Esophagus muscularis mucosa (tissue), 4 donors: ENCODE data around the gene USP47. TPM values are rescaled to one million over a fixed set of nuclear protein-coding genes. Genes with fewer than 3 reads are reported as not detected.

Source experiments
- DNase-seq: peaks from one replicate; pipeline ENCODE4 v3.0.0-alpha.2; 2017; ENCODE audit errors: extremely low spot score
- H3K27ac ChIP-seq, 4 donors: fragments of 200-600 bp; sonication (generic); replicated peaks in 1 of 4; 1 replicate in 3 of 4; 2 replicates in 1 of 4; pipeline ENCODE4 v1.5.1; 2016 to 2019; ENCODE audit warnings: mild to moderate bottlenecking in 1 of 4
- H3K27me3 ChIP-seq, 4 donors: fragments of 200-600 bp; sonication (generic); one replicate each; pipeline versions ENCODE4 v1.5.1 to v1.6.0; 2016 to 2019
- H3K36me3 ChIP-seq, 4 donors: fragments of 200-600 bp; sonication (generic); one replicate each; pipeline ENCODE4 v1.5.1; 2016 to 2019
- H3K4me1 ChIP-seq, 4 donors: fragments of 200-600 bp; sonication (generic); one replicate each; pipeline ENCODE4 v1.5.1; 2016 to 2019
- H3K4me3 ChIP-seq, 4 donors: fragments of 200-600 bp; sonication (generic); 1 replicate in 2 of 4; 2 replicates in 2 of 4; pipeline ENCODE4 v1.5.1; 2016 to 2019; ENCODE audit warnings: mild to moderate bottlenecking in 4 of 4, moderate library complexity in 1 of 4
- H3K9me3 ChIP-seq, 4 donors: fragments of 200-600 bp; sonication (generic); 1 replicate in 3 of 4; 2 replicates in 1 of 4; pipeline ENCODE4 v1.5.1; 2016 to 2019
- CTCF ChIP-seq, 3 experiments: fragments of 200-600 bp in 2 of 3; fragments of 450-650 bp in 1 of 3; sonication (generic) in 2 of 3; IDR thresholded peaks; one replicate each; pipeline ENCODE4 v1.5.1; 2017 to 2019; ENCODE audit warnings: antibody characterized with exemption in 3 of 3, mild to moderate bottlenecking in 2 of 3, moderate library complexity in 1 of 3
- EP300 ChIP-seq: sonication (generic); formaldehyde crosslinking; IDR thresholded peaks from one replicate; pipeline ENCODE4 v1.6.1; 2017; ENCODE audit warnings: antibody characterized with exemption
- POLR2A ChIP-seq: fragments of 450-650 bp; IDR thresholded peaks from one replicate; pipeline ENCODE4 v1.6.1; 2017; ENCODE audit warnings: antibody characterized with exemption, moderate library complexity, mild to moderate bottlenecking, low read depth
- POLR2AphosphoS5 ChIP-seq, 2 donors: sonication (generic); formaldehyde crosslinking; IDR thresholded peaks; one replicate each; pipeline ENCODE4 v1.6.1; 2017; ENCODE audit warnings: antibody characterized with exemption in 2 of 2
- WGBS: methylation state at CpG from one replicate; pipeline ENCODE4 v1.1.5; 2018; 5-methylcytosine and 5-hydroxymethylcytosine counted together
- intact Hi-C: fragments of 100-400 bp; cut with DNase I; formaldehyde crosslinking; loops from one replicate; pipeline ENCODE4 v1.15.1; 2023
- total RNA-seq, 4 donors: library from RNA; depleted of rRNA; stranded (reverse); fragments of >200 nt; gene quantifications; one replicate each; pipeline versions ENCODE4 v1.1.0 to v1.2.1, GENCODE V29; 2016

Gene USP47
- total RNA-seq, 4 donors from 2014 or later, result 86.2 to 112 (median 96.5) TPM

- DNase-seq, result no peak
- H3K27ac ChIP-seq, result no peak overlapping the region
- H3K4me3 ChIP-seq, result no peak overlapping the region
- intact Hi-C loops, result no loop called here
- peaks cover 0 to 30% (median 24%) of the 10 kb centered on the region in 4 donors for H3K36me3 ChIP-seq
- no peaks in the 10 kb centered on the region for H3K9me3 ChIP-seq
- TF ChIP-seq EP300, result no peak
- TF ChIP-seq CTCF (IDR thresholded peaks at IDR 0.05), result no peak
- no peak for TF ChIP-seq POLR2A
- no peak for TF ChIP-seq POLR2AphosphoS5 (IDR thresholded peaks at IDR 0.05)
- WGBS, result 56% methylated on average over 7 of the region's 7 CpGs
- no peaks in the 10 kb centered on the region for H3K27me3 ChIP-seq
- peaks cover 35 to 51% (median 43%) of the 10 kb centered on the region in 4 donors for H3K4me1 ChIP-seq
These were observed 121.3 kb downstream of the USP47 start for GRCh38 chr11:11963067-11963466.

GRCh38 chr11:11963842-11964773, 122.3 kb downstream of the USP47 start:
- intact Hi-C loops, result no loop called here
- peaks cover 43 to 60% (median 53%) of the 10 kb centered on the region in 4 donors for H3K4me1 ChIP-seq
- WGBS, result 83% methylated on average over 9 of the region's 15 CpGs
- no peaks in the 10 kb centered on the region for H3K27me3 ChIP-seq
- TF ChIP-seq POLR2A (no peak), POLR2AphosphoS5 (IDR thresholded peaks at IDR 0.05) (no peak), CTCF (IDR thresholded peaks at IDR 0.05) (no peak), EP300 (no peak)
- no peaks in the 10 kb centered on the region for H3K9me3 ChIP-seq
- H3K27ac ChIP-seq, result no peak overlapping the region
- H3K36me3 ChIP-seq, result peaks cover 0 to 22% (median 20%) of the 10 kb centered on the region in 4 donors
- no peak overlapping the region for H3K4me3 ChIP-seq
- no peak for DNase-seq

- Histone ChIP-seq H3K4me3 (no peak overlapping the region), H3K27me3 (no peaks in the 10 kb centered on the region), H3K9me3 (no peaks in the 10 kb centered on the region), H3K27ac (no peak overlapping the region), H3K36me3 (peaks cover 0 to 22% (median 20%) of the 10 kb centered on the region in 4 donors), H3K4me1 (peaks cover 48 to 65% (median 58%) of the 10 kb centered on the region in 4 donors)
- TF ChIP-seq POLR2A (no peak), CTCF (IDR thresholded peaks at IDR 0.05) (no peak), POLR2AphosphoS5 (IDR thresholded peaks at IDR 0.05) (no peak), EP300 (no peak)
- 96% methylated on average over 4 of the region's 5 CpGs for WGBS
- no peak for DNase-seq
- intact Hi-C loops, result no loop called here
These were observed 123.0 kb downstream of the USP47 start for GRCh38 chr11:11964774-11965150.

DNA sequence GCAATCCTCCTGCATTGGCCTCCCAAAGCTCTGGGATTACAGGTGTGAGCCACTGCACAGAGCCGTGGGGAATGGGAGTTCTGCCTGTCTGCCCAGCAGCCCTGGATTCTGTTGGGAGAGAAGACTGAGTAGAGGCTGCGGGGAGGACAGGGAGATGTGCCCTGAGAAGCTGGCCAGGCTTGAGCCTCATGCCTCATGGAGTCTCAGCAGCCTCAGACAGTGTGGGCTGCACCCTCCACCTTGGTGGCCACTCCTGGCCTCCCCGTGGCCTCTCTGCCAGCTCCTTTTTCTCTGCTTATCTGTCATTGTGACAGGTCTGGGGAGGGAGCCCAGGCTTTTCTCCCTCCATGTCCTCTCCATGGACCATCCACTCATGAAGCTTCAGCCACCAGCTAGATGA, 123.4 kb downstream of the USP47 start:
- intact Hi-C loops, result no loop called here
- DNase-seq, result no peak

More for the DNA sequence above, 123.4 kb downstream of the USP47 start:
- H3K27me3 ChIP-seq, result no peaks in the 10 kb centered on the region
- TF ChIP-seq POLR2A (no peak), POLR2AphosphoS5 (IDR thresholded peaks at IDR 0.05) (no peak), EP300 (no peak), CTCF (IDR thresholded peaks at IDR 0.05) (no peak)
- H3K4me3 ChIP-seq, result no peak overlapping the region
- H3K27ac ChIP-seq, result no peak overlapping the region
- H3K36me3 ChIP-seq, result peaks cover 0 to 22% (median 20%) of the 10 kb centered on the region in 4 donors
- 55% methylated on average over 3 of the region's 3 CpGs for WGBS
- H3K4me1 ChIP-seq, result peaks cover 50 to 69% (median 59%) of the 10 kb centered on the region in 4 donors
- no peaks in the 10 kb centered on the region for H3K9me3 ChIP-seq
